Lower leg skin (tissue), 4 donors: ENCODE data around the gene TGM5. TPM values are rescaled to one million over a fixed set of nuclear protein-coding genes. Genes with fewer than 3 reads are reported as not detected.

Source experiments
- DNase-seq, 2 donors: peaks; one replicate each; pipeline ENCODE4 v3.0.0-alpha.2; 2019; ENCODE audit warnings: low spot score in 2 of 2
- H3K4me3 ChIP-seq: fragments of 200-600 bp; sonication (generic); 2 replicates; pipeline ENCODE4 v1.5.1; 2017; ENCODE audit warnings: mild to moderate bottlenecking, low read depth; ENCODE audit not compliant: poor library complexity, severe bottlenecking
- CTCF ChIP-seq, 3 donors: fragments of 450-650 bp; IDR thresholded peaks; one replicate each; pipeline ENCODE4 v1.5.1; 2016; ENCODE audit warnings: antibody characterized with exemption in 3 of 3, mild to moderate bottlenecking in 3 of 3, moderate library complexity in 2 of 3
- POLR2A ChIP-seq, 2 donors: fragments of 450-650 bp; IDR thresholded peaks; one replicate each; pipeline ENCODE4 v1.6.1; 2016 to 2017; ENCODE audit warnings: antibody characterized with exemption in 2 of 2, mild to moderate bottlenecking in 1 of 2, moderate library complexity in 1 of 2
- WGBS, 2 donors: methylation state at CpG; one replicate each; pipeline ENCODE4 v1.1.5; 2018; 5-methylcytosine and 5-hydroxymethylcytosine counted together
- intact Hi-C: fragments of 100-400 bp; cut with DNase I; formaldehyde crosslinking; loops from one replicate; pipeline ENCODE4 v1.15.0; 2023; ENCODE audit warnings: low total_unique reads
- total RNA-seq, 4 donors: library from RNA; depleted of rRNA; stranded (reverse); fragments of >200 nt; gene quantifications; one replicate each; pipeline ENCODE4 v1.1.0, GENCODE V29; 2016

Gene TGM5
- total RNA-seq, 4 donors from 2014 or later: 72.5 to 121 (median 105) TPM

GRCh38 chr15:43210807-43211206 is 55.9 kb downstream of the TGM5 start:
- 81 to 82% methylated on average over 9 of the region's 9 CpGs for WGBS, 2 donors

GRCh38 chr15:43210172-43210745 is 56.5 kb downstream of the TGM5 start:
- peak in 1 of 2 donors; percentile 61 for DNase-seq
- 87 to 89% methylated on average over 15 of the region's 15 CpGs for WGBS, 2 donors
- no peak for TF ChIP-seq POLR2A (IDR thresholded peaks at IDR 0.05)
- no peak for TF ChIP-seq CTCF (IDR thresholded peaks at IDR 0.05)
- no peak overlapping the region for H3K4me3 ChIP-seq
- intact Hi-C loops: no loop called here

More at GRCh38 chr15:43210807-43211206, 55.9 kb downstream of the TGM5 start:
- intact Hi-C loops: no loop called here
- H3K4me3 ChIP-seq: no peak overlapping the region
- peak in 1 of 2 donors; percentile 74 for DNase-seq
- TF ChIP-seq POLR2A (IDR thresholded peaks at IDR 0.05) (no peak), CTCF (IDR thresholded peaks at IDR 0.05) (no peak)

- intact Hi-C loops: no loop called here
- WGBS, 2 donors: 69 to 74% methylated on average over 13 of the region's 13 CpGs
- DNase-seq: peak in 1 of 2 donors; percentile 78
- no peak overlapping the region for H3K4me3 ChIP-seq
- TF ChIP-seq CTCF (IDR thresholded peaks at IDR 0.05) (no peak), POLR2A (IDR thresholded peaks at IDR 0.05) (no peak)
Measured at GRCh38 chr15:43209059-43209824, 57.5 kb downstream of the TGM5 start.

- peak in 1 of 2 donors; percentile 72 for DNase-seq
- 70 to 76% methylated on average over 23 of the region's 23 CpGs for whole genome bisulfite sequencing, 2 donors
- intact Hi-C loops: no loop called here
- no peak for TF ChIP-seq CTCF (IDR thresholded peaks at IDR 0.05)
- TF ChIP-seq POLR2A (IDR thresholded peaks at IDR 0.05): no peak
- no peak overlapping the region for H3K4me3 ChIP-seq
Measured at GRCh38 chr15:43208052-43209002, 58.4 kb downstream of the TGM5 start.

- 92 to 93% methylated on average over 9 of the region's 9 CpGs for WGBS, 2 donors
- no peak overlapping the region for H3K4me3 ChIP-seq
- intact Hi-C loops: no loop called here
- no peak for TF ChIP-seq CTCF (IDR thresholded peaks at IDR 0.05)
- TF ChIP-seq POLR2A (IDR thresholded peaks at IDR 0.05): no peak
- DNase-seq: peak in 1 of 2 donors; percentile 57
Measured at GRCh38 chr15:43207024-43207423, 59.7 kb downstream of the TGM5 start.
